ENCODE data around the gene ASMTL.

- TF ChIP-seq CTCF (IDR thresholded peaks at IDR 0.05; ENCODE audit: poor library complexity) (no peak), EZH2 (IDR thresholded peaks at IDR 0.05; ENCODE audit: borderline replicate concordance) (no peak)
These were observed 10.6 kb downstream of the ASMTL start for GRCh38 chrX:1442016-1442665.

All from hepatocyte (in vitro differentiated cells).